Dermis microvascular lymphatic vessel endothelial cell (primary cell): ENCODE data around the gene ELAVL1. TPM values are rescaled to one million over a fixed set of nuclear protein-coding genes. Genes with fewer than 3 reads are reported as not detected.

ENCODE experiments used
- DNase-seq, 2 donors: peaks; one replicate each; pipeline versions ENCODE4 v3.0.0 to v3.0.0-alpha.2; 2010; ENCODE audit warnings: low read depth in 2 of 2
- total RNA-seq: library from RNA; depleted of rRNA; stranded (reverse); fragments of >200 nt; gene quantifications from 2 replicates; pipeline ENCODE4 v1.2.1, GENCODE V29; 2014

The ELAVL1 gene
- total RNA-seq, 1 donor from 2014 or later = 19.0 TPM

DNA sequence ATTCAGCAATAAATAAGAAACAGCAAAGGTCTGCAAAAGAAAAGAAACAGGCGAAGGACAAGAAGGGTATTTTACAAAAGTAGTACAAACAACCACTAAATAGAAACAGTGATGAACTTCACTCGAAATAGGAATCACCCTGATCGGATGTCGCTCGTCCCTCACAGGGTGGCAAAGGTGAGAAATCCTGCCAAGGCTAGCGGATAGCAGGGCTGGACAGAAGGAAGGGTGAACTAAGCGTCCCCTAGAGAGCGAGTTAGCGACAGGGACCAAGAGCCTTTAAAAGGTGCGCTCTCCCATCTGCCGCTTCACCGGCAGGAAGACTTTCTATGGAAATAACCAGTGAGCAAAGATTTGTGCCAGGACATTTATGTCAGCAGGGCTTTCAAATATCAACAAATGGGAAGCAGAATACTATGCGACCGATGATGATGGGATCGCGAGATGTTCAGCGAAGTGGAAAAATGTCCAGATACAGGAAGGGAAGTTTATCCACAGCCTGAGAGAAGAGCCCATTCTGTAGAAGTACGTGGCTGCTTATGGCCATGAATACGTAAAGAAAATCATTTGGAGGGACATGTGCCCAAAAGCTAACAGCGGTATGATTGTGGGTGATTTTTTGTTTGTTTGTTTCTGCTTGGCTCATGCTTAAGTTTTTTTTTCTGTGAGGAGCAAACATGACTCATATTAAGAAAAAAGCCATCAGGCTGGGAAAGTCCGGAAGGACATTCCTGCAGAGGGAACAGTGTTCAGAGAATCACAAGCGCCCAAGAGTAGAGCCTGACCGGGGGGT is 18.9 kb downstream of the ELAVL1 start:
- peak in 1 of 2 donors; percentile 68 for DNase-seq

GRCh38 chr19:7985481-7985911 is 19.9 kb downstream of the ELAVL1 start:
- no peak for DNase-seq

DNA sequence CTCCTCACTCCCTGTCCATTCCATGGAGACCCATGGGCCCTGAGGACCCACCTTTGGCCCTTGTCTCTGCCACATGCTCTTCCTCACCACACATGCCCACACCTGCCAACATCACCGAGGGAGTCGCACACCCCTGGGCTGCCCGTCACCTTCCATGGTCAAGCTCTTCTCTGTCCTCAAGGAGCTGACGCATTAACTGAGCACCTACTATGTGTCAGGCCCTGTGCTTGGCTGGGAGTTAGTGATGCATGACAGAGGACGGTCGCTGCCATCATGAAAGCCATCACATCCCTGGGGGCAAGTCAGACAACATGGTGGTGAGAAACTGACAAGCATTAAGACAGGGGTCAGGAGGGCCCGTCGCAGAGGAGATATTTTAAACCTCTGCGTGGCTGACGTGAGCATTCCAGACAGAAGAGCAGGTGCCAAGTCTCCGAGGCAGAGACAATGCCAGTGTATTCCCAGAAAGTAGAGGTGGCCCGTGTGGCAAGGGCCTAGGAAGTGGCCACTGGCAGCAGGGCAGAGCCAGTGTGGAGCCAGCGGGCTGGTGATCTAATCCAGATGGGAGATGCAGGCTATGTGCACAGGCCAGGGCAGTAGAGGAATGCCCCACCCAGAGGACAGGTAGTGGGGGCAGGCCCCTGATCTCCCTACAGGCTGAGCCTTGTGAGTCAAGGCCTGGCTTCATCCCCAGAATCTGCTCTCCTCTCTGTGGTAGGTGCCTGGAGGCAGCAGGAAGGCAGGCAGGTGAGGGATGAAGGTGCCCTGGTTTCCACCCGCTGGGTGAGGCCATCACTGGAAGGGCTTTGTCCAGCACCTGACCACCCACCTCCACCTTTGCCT is 21.2 kb downstream of the ELAVL1 start:
- DNase-seq = no peak

DNA sequence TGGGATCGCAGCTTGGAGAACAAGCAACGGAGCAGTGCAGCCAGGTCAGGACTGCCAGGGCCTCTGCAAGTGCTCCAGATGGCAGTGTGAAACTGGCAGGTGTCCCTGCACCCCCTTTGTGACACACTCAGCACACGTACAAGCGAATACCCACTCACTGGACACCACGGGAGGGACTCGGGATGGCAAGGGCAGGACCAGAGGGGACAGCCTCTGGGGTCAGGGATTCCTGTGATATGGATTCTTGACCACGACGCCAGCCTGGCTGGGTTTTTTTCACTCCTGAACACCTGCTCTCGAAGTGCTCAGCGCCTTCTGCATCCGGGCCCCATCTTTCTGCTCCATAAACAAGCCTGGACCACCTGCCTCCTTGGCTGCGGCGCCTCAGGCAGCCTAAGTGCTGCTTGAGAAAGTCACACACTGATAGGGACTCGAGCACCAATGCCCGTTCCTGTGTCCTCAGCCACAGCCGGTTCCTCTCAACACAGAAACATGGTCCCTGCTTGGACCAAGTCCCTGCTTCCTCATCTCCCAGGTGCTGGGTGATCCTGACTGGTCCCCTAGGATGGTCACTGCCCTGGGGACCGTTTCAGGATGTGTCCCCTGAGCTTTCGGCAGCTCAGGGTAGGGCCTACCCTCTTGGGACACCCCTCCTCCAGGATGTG is 22.0 kb downstream of the ELAVL1 start:
- DNase-seq = no peak

DNA sequence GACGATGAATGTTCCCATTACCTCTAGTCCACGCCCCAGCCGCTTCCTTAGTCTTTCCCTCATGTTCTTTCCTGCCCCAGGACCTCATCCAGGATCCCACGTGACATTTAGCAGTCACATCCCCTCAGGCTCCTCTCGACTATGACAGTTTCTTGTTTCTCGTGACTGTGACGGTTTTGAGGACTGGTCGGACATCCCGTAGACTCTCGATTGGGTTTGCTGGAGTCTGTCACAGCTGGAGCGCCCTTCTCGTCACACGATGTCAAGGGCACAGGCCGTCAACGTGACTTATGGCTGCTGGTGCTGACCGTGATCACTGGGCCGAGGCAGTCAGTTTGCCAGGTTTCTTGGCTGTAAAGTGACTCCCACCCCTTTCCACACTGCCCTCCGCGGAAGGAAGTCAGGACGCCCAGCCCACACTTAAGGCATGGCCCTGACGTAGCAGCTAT is 22.8 kb downstream of the ELAVL1 start:
- peak in 1 of 2 donors; percentile 29 for DNase-seq

- DNase-seq = no peak
These were observed 23.3 kb downstream of the ELAVL1 start for GRCh38 chr19:7982103-7982502.

GRCh38 chr19:7981661-7982060 is 23.8 kb downstream of the ELAVL1 start:
- no peak for DNase-seq

DNA sequence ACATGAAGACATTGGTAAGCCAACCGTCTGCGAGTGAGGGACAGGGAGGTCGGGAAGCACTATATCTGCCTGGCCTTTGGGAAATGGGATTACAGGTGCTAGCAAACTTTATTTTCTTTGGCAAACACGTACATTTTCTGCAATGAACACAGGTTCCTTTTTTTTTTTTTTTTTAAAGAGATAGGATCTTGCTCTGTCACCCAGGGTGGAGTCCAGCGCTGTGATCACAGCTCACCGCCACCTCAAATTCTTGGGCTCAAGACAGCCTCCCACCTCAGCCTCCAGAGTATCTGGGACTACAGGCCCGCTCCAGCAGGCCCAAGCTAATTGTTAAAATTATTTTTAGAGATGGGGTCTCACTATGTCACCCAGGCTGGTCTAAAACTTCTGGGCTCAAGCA is 24.2 kb downstream of the ELAVL1 start:
- DNase-seq = no peak

DNA sequence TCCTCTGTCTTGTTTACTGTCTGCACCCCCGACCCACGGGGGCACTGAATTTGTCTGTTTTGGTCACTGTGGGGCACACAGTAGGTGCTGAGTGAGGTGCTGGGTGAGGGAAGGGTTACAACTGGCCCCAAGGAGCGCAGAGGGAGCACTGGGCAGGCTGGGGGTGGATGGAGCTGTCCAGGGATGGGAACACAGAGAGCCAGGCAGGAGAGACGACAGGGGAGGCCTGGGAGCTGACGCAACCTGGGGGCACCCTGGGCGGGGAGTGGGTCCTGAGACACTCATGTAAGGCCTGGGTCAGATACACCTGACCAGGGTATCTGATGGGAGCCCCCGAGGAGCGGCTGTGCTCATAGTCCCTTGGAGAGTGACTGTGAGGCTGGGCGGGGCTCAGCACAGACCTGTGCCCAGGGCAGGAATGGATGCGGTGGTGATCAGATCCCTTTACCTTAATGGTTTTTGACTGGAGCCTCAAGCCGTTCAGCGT is 24.8 kb downstream of the ELAVL1 start:
- no peak for DNase-seq

DNA sequence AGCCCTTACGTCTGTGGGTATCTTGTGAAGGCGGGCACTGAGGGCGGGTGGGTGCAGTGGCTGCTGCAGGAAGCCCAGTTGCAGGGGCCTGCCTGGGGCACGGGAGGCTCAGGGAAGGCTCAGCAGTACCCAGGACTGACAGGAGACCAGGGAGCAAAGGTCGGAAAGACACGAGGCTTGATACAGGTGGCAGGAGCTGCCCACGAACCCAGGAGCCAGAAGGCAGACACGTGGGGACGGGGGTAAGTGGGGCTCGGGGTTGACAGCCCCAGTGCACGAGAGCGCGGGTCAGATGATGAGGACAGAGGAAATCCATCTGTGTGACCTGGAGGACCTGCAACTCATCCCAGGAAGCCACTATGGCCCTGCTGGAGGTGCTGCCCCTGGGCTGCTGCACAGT is 25.3 kb downstream of the ELAVL1 start:
- DNase-seq = no peak

DNA sequence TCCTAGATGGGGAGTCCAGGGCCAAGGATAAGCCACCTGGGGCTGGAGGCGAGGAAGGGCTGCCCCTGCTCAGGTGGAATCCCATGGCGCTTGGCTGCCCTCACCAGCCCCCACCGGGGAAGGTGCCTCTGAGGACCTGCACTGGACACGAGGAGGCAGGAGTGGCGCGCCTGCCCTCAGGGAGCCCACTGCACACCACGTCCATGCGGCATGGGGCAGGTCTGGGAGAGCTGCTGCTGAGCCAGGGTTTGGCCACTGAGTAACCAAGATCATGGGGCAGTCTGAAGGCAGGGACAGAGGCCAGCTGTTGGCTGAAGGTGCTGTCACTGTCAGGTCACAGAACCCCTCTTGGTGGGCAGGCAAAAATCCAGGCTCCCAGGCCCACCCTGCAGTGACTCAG is 25.9 kb downstream of the ELAVL1 start:
- no peak for DNase-seq

DNA sequence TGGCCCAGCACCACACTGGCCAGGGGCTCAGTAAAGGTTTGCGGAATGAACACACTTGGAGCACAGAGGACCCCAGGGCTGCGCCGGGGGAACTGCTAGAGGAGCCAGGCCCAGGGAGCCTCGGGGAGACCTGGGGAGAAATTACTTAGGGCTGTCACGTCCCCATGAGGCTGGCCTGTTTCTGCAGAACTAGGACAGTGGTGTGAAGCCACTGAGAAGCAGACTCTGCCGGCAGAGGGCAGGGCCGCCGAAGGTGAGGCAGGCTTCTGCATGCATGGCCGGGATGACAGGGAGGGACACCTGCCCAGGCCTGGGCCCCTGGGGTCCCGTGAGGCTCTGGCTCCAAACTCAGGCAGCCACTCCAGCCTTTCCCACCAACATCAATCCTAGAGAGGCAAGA is 26.4 kb downstream of the ELAVL1 start:
- no peak for DNase-seq

DNA sequence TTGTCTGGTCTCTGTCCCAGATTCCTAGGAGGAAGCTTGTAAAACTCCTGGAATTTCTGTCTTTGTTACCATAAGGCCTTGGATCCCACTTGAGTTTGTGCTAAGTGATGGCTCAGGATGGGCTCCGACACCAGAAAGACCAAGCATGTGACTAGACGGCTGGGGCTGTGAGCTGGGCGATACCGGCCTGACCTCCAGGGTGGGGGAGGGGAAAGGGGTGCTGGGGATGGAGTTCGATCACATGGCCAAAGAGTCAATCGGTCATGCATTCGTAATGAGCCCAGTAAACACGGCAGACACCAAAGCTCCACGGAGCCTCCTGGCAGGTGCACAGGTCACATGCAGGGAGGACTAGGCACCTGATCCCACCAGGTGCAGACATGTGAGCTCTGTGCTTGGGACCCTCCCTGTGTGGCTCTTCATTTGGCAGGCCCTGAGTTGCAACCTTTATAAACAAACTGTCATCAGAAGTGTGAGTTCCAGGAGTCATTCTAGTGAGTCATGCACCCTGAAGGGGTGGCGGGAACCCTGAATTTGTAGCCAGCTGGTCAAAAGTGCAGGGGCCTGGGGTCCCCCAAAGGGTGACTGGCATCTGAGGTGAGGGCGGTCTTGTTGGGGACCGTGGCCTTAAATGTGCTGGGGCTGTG is 27.1 kb downstream of the ELAVL1 start:
- DNase-seq = no peak

DNA sequence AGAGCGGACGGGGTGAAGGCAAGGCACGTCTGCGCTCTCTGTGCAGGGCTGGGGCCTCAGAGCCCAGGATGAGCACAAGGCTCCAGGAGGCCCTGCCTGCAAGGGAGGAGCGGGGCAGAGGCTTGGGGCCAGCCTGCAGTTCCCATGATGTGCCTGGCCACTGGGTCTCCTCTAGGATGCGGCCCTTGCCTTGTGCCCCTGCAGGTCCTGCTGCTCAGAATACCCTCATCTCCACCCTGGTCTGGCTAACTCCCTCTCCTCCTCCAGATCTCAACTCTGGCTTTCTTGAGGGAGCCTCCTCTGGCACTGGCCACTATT is 27.8 kb downstream of the ELAVL1 start:
- DNase-seq = no peak

GRCh38 chr19:7977021-7977722 is 28.3 kb downstream of the ELAVL1 start:
- no peak for DNase-seq

GRCh38 chr19:7976461-7976860 is 29.0 kb downstream of the ELAVL1 start:
- DNase-seq = no peak

DNA sequence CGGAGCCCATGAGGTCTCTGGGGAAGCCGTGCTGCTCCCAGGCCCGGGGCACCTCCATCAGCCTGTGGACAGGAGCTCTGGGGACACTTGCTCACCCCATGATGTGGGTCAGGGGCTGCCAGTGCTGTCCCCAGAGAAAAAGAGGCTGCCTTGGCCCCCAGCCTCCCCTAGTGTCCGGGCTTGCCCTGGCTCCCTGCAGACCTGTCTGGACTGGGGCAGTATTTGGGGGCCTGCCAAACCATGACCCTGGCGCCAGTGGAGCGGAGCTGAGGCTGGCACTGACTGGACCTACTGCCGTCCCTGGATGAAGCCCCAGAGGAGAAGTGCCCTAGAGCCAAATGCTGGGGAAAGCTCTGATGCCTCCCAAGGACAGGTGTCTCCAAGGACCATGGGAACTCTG is 30.4 kb downstream of the ELAVL1 start:
- DNase-seq = no peak

DNA sequence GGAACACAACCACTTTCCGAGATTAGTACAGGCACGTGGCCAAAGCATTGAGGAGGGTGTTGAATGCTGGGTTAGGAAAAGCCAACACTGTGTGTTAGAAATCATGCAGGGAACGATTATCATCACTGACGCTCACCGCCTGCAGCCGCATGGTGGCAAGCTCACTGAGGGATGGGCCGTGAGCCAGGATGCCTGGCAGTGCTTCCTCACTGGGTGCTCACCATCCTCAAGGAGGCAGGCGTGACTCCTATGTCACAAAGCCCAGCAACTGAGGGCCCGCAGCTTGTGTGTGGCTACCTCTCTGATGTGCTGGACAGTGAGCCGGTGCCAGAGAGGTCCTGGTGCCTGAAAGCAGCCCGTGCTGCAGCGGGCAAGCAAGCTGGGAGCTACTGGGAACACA is 31.6 kb downstream of the ELAVL1 start:
- DNase-seq = no peak

- DNase-seq = no peak
These were observed 33.6 kb downstream of the ELAVL1 start for GRCh38 chr19:7971553-7972520.
